Stimulated activated CD4-positive, alpha-beta T cell treated with anti-CD3 and anti-CD28 coated beads, TNF-alpha, amount 100 ng/mL, for 24 hours (primary cell): ENCODE data around the gene ZCRB1.

Experiments
- DNase-seq, 3 experiments: peaks; one replicate each; pipeline ENCODE4 v3.0.0-alpha.2; 2020; ENCODE audit warnings: low read depth in 3 of 3

ZCRB1 gene

GRCh38 chr12:42327227-42327590, 1.3 kb upstream of the ZCRB1 start:
- no peak for DNase-seq

- no peak for DNase-seq
Observed at GRCh38 chr12:42326541-42327226, 790 bp upstream of the ZCRB1 start.

- no peak for DNase-seq
Observed at GRCh38 chr12:42325326-42325652, 605 bp downstream of the ZCRB1 start.

GRCh38 chr12:42323856-42324255, 2.0 kb downstream of the ZCRB1 start:
- DNase-seq, result no peak

- DNase-seq, result no peak
Observed at GRCh38 chr12:42322567-42322966, 3.3 kb downstream of the ZCRB1 start.

GRCh38 chr12:42320796-42321195, 5.1 kb downstream of the ZCRB1 start:
- DNase-seq, result no peak

GRCh38 chr12:42315108-42315507, 10.8 kb downstream of the ZCRB1 start:
- DNase-seq, result no peak

GRCh38 chr12:42309996-42310395, 15.9 kb downstream of the ZCRB1 start:
- no peak for DNase-seq

GRCh38 chr12:42308390-42308789, 17.5 kb downstream of the ZCRB1 start:
- DNase-seq, result no peak

- no peak for DNase-seq
Observed at GRCh38 chr12:42306297-42306696, 19.6 kb downstream of the ZCRB1 start.

GRCh38 chr12:42299392-42300308, 26.2 kb downstream of the ZCRB1 start:
- DNase-seq, result peak; percentile 47 to 66 (median 60)

GRCh38 chr12:42298887-42299286, 27.0 kb downstream of the ZCRB1 start:
- no peak for DNase-seq

GRCh38 chr12:42296503-42297109, 29.3 kb downstream of the ZCRB1 start:
- no peak for DNase-seq

- DNase-seq, result no peak
Observed at GRCh38 chr12:42291680-42292079, 34.2 kb downstream of the ZCRB1 start.

GRCh38 chr12:42288544-42288943, 37.4 kb downstream of the ZCRB1 start:
- no peak for DNase-seq

GRCh38 chr12:42286741-42287140, 39.2 kb downstream of the ZCRB1 start:
- no peak for DNase-seq

GRCh38 chr12:42285431-42285830, 40.5 kb downstream of the ZCRB1 start:
- no peak for DNase-seq

- no peak for DNase-seq
Observed at GRCh38 chr12:42284876-42285275, 41.0 kb downstream of the ZCRB1 start.

- DNase-seq, result no peak
Observed at GRCh38 chr12:42284157-42284556, 41.7 kb downstream of the ZCRB1 start.

GRCh38 chr12:42283739-42284138, 42.2 kb downstream of the ZCRB1 start:
- DNase-seq, result no peak

- no peak for DNase-seq
Observed at GRCh38 chr12:42282294-42282693, 43.6 kb downstream of the ZCRB1 start.

- DNase-seq, result no peak
Observed at GRCh38 chr12:42281844-42282243, 44.0 kb downstream of the ZCRB1 start.

- no peak for DNase-seq
Observed at GRCh38 chr12:42281278-42281677, 44.6 kb downstream of the ZCRB1 start.
